K562 (cell line): ENCODE measurements around the gene UGT1A10. TPM values are rescaled to one million over a fixed set of nuclear protein-coding genes. Genes with fewer than 3 reads are reported as not detected.

Experiments
- ATAC-seq: fragments of 200-7000 bp; cut with Tn5 transposase; 3 replicates; pipeline ENCODE4 v1.9.1; 2020; ENCODE audit warnings: moderate library complexity
- BruUV-seq: library from RNA; stranded (reverse); fragments of 400-500 nt; replicated peaks from 2 replicates; lab custom pipeline; 2021; lab: Mats Ljungman, UMichigan
- CTCF ChIA-PET: fragments of 300-600 bp; formaldehyde crosslinking; extraction: SDS; loops from one replicate; lab custom pipeline; 2021; ENCODE audit warnings: low intra/inter-chr PET ratio; lab: Yijun Ruan, JAX
- POLR2A ChIA-PET: fragments of 300-600, 350-650 bp; sonication (Branson Sonifier 250); formaldehyde crosslinking; extraction: SDS; loops from one replicate; lab custom pipeline; 2021; ENCODE audit warnings: antibody characterized with exemption, inconsistent platforms; lab: Yijun Ruan, JAX
- DNase-seq, 4 experiments: peaks; one replicate each; pipeline versions ENCODE4 v3.0.0 to v3.0.0-alpha.2; 2011 to 2018; ENCODE audit warnings: low spot score in 3 of 4, mixed read lengths in 3 of 4; ENCODE audit errors: extremely low read depth in 1 of 4
- FAIRE-seq: peaks from 2 replicates; lab custom pipeline; 2011; peaks lifted over from hg19 to GRCh38; lab: Jason Lieb, UNC
- H2AFZ ChIP-seq: 2 replicates; pipeline ENCODE4 v1.6.0; 2011; ENCODE audit warnings: low read depth, low read length, control low read depth, inconsistent platforms
- H3K27ac ChIP-seq: fragments of 200-600 bp; 3 replicates; pipeline ENCODE4 v1.8.0; 2011; ENCODE audit warnings: low read depth, mild to moderate bottlenecking, control low read depth, inconsistent platforms, low read length, moderate library complexity, mixed read lengths; ENCODE audit errors: extremely low read depth
- H3K27me3 ChIP-seq, 2 experiments: fragments of 300-600 bp in 1 of 2; 2 replicates in 1 of 2; 3 replicates in 1 of 2; pipeline versions ENCODE4 v1.6.0 to v1.8.0; 2011; ENCODE audit warnings: inconsistent platforms in 2 of 2, low read length in 2 of 2, mild to moderate bottlenecking in 1 of 2, mixed read lengths in 1 of 2, moderate library complexity in 1 of 2; ENCODE audit not compliant: control insufficient read depth in 2 of 2, insufficient read depth in 2 of 2
- H3K36me3 ChIP-seq: fragments of 300-600 bp; 3 replicates; pipeline ENCODE4 v1.8.0; 2011; ENCODE audit warnings: mild to moderate bottlenecking, low read length, inconsistent platforms; ENCODE audit not compliant: control insufficient read depth, insufficient read depth
- H3K4me1 ChIP-seq, 2 experiments: fragments of 200-600 bp in 1 of 2; replicated peaks in 1 of 2; 2 replicates in 1 of 2; 3 replicates in 1 of 2; pipeline versions ENCODE4 v1.5.1 to v1.8.0; 2011; ENCODE audit warnings: inconsistent platforms in 2 of 2, low read length in 2 of 2, mild to moderate bottlenecking in 1 of 2, mixed read lengths in 1 of 2, moderate library complexity in 1 of 2; ENCODE audit not compliant: control insufficient read depth in 2 of 2, insufficient read depth in 2 of 2
- H3K4me2 ChIP-seq: 2 replicates; pipeline ENCODE4 v1.6.1; 2011; ENCODE audit warnings: low read length, control low read depth, inconsistent platforms, mixed read lengths; ENCODE audit not compliant: insufficient read depth
- H3K4me3 ChIP-seq: fragments of 200-600 bp; sonication (generic), shearing (Covaris generic); 2 replicates; pipeline ENCODE4 v1.5.1; 2016; ENCODE audit warnings: control low read depth, inconsistent platforms
- H3K79me2 ChIP-seq: fragments of 200-600 bp; 3 replicates; pipeline ENCODE4 v1.8.0; 2011; ENCODE audit warnings: low read length, inconsistent platforms; ENCODE audit not compliant: control insufficient read depth, insufficient read depth
- H3K9ac ChIP-seq, 2 experiments: 2 replicates each; pipeline versions ENCODE4 v1.6.0 to v1.6.1; 2011; ENCODE audit warnings: low read depth in 2 of 2, low read length in 2 of 2, control low read depth in 1 of 2, inconsistent platforms in 1 of 2, mild to moderate bottlenecking in 1 of 2, mixed read lengths in 1 of 2; ENCODE audit not compliant: insufficient read depth in 1 of 2
- H3K9me1 ChIP-seq: one replicate; pipeline ENCODE4 v1.6.0; 2011; ENCODE audit warnings: inconsistent platforms, mild to moderate bottlenecking, low read length, moderate library complexity; ENCODE audit not compliant: control insufficient read depth, insufficient read depth
- H3K9me3 ChIP-seq: replicated peaks from 2 replicates; pipeline ENCODE4 v1.5.1; 2011; ENCODE audit warnings: low read depth, low read length, inconsistent platforms; ENCODE audit not compliant: control insufficient read depth, insufficient read depth
- H4K20me1 ChIP-seq: replicated peaks from 2 replicates; pipeline ENCODE4 v1.6.1; 2011; ENCODE audit warnings: low read length, inconsistent platforms, mixed read lengths; ENCODE audit not compliant: control insufficient read depth, insufficient read depth
- REST ChIP-seq, 2 experiments: fragments of 450-650 bp; formaldehyde crosslinking in 1 of 2; IDR thresholded peaks; 2 replicates each; pipeline versions ENCODE4 v1.4.0 to v1.6.1; 2014 to 2020; ENCODE audit warnings: mild to moderate bottlenecking in 2 of 2, borderline replicate concordance in 1 of 2, low read depth in 1 of 2
- RFX1 ChIP-seq: fragments of 450-650 bp; IDR thresholded peaks from 2 replicates; pipeline ENCODE4 v1.6.1; 2016; ENCODE audit warnings: mild to moderate bottlenecking, moderate library complexity
- RREB1 ChIP-seq: fragments of 250-450 bp; sonication (Bioruptor Pico); IDR thresholded peaks from 2 replicates; pipeline ENCODE4 v1.4.0; 2020
- ZFX ChIP-seq: sonication (generic); formaldehyde crosslinking; IDR thresholded peaks from 2 replicates; pipeline ENCODE4 v1.8.0; 2022; ENCODE audit warnings: mild to moderate bottlenecking, missing genetic modification reagents, moderate library complexity
- WGBS: fragments of 100-300 bp; shearing (Covaris generic); methylation state at CpG from one replicate; pipeline ENCODE4 v1.1.6; 2016; ENCODE audit warnings: low coverage, mixed read lengths; ENCODE audit not compliant: insufficient coverage; ENCODE audit errors: missing lambda C conversion rate; 5-methylcytosine and 5-hydroxymethylcytosine counted together
- in situ Hi-C: fragments of 300-500 bp; cut with MboI; formaldehyde crosslinking; loops from 4 replicates; pipeline ENCODE4 v1.15.0; 2018; ENCODE audit warnings: inconsistent platforms, mixed read lengths
- intact Hi-C: fragments of 100-400 bp; cut with micrococcal nuclease; formaldehyde crosslinking; loops from 2 replicates; pipeline ENCODE4 v1.14.2; 2022
- polyA plus RNA-seq, 8 experiments: library from polyadenylated mRNA; depleted of rRNA in 4 of 8; stranded (reverse) in 5 of 8; unstranded in 3 of 8; fragments of >200 nt; fragmentation: Nextera tagmentation in 2 of 8; fragmentation: Illumina TruSeq in 1 of 8; extraction: Ambion mirVana in 2 of 8; extraction: Trizol in 1 of 8; gene quantifications; 2 replicates each; pipeline versions ENCODE4 v1.2.1 to v1.2.3, GENCODE V29; 2011 to 2014; ENCODE audit warnings: inconsistent platforms in 1 of 8, missing spikeins in 1 of 8
- total RNA-seq, 7 experiments: library from RNA; depleted of rRNA in 6 of 7; stranded (reverse); fragments of >200 nt in 6 of 7; fragmentation: Illumina TruSeq in 2 of 7; extraction: Trizol in 2 of 7; gene quantifications; 2 replicates each; pipeline versions ENCODE4 v1.2.1 to v1.2.3, GENCODE V29; 2011 to 2021; ENCODE audit warnings: low replicate concordance in 1 of 7
- TF ChIP-seq, protein P1 (sequence below): sonication (generic); formaldehyde crosslinking; IDR thresholded peaks from 2 replicates; pipeline ENCODE4 v1.8.1; 2022; ENCODE audit warnings: missing genetic modification reagents

Gene UGT1A10
- total and polyA plus RNA-seq, 9 of the 15 experiments (the other 6 are each of a cell fraction or from before 2014, with no cell fraction given) = not detected

GRCh38 chr2:233680361-233681045 is 44.3 kb downstream of the UGT1A10 start:
- H3K4me3 ChIP-seq = no peak overlapping the region
- H3K4me1 ChIP-seq = no peaks in the 10 kb centered on the region
- no TSS peak for BruUV-seq
- no peaks in the 10 kb centered on the region for H3K79me2 ChIP-seq
- no peaks in the 10 kb centered on the region for H3K9me3 ChIP-seq
- intact Hi-C loops (no loop called here), in situ Hi-C loops (no loop called here)
- no peaks in the 10 kb centered on the region for H3K27me3 ChIP-seq
- no peaks in the 10 kb centered on the region for H4K20me1 ChIP-seq
- FAIRE-seq (no peak), DNase-seq (no peak), ATAC-seq (no peak)
- 0% methylated on average over 2 of the region's 4 CpGs for WGBS
- no peak overlapping the region for H3K9ac ChIP-seq
- H3K9me1 ChIP-seq = no peaks in the 10 kb centered on the region
- H3K36me3 ChIP-seq = no peaks in the 10 kb centered on the region
- H3K27ac ChIP-seq = no peak overlapping the region
- no peak overlapping the region for H2AFZ ChIP-seq
- ChIA-PET CTCF (no interaction called here), POLR2A (interaction anchor here (1.5 kb wide), 1 partner anchor 10 kb away, joined by 5 read pairs; no protein-coding TSS in a partner anchor)
- H3K4me2 ChIP-seq = no peak overlapping the region
- TF ChIP-seq, protein P1, sequence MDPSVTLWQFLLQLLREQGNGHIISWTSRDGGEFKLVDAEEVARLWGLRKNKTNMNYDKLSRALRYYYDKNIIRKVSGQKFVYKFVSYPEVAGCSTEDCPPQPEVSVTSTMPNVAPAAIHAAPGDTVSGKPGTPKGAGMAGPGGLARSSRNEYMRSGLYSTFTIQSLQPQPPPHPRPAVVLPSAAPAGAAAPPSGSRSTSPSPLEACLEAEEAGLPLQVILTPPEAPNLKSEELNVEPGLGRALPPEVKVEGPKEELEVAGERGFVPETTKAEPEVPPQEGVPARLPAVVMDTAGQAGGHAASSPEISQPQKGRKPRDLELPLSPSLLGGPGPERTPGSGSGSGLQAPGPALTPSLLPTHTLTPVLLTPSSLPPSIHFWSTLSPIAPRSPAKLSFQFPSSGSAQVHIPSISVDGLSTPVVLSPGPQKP (CRISPR knock-in tag) = no peak
- no peak for TF ChIP-seq ZFX (CRISPR knock-in tag)
- TF ChIP-seq RFX1 = no peak
- no peak for TF ChIP-seq REST (IDR thresholded peaks at IDR 0.05; ENCODE audit: borderline replicate concordance)
- TF ChIP-seq REST (CRISPR knock-in tag; IDR thresholded peaks at IDR 0.05; ENCODE audit: low read depth) = no peak
- no peak for TF ChIP-seq RREB1 (CRISPR knock-in tag)
